GM12872 (cell line): ENCODE measurements around the gene PSMD14.

Source experiments
- TF ChIP-seq, protein P1 (sequence below): IDR thresholded peaks from 3 replicates; pipeline ENCODE4 v1.5.1; 2011; ENCODE audit warnings: low read depth, mild to moderate bottlenecking, low read length, moderate library complexity; ENCODE audit not compliant: insufficient read depth

The PSMD14 gene

GRCh38 chr2:161370981-161371380 lies 62.8 kb downstream of the PSMD14 start:
- TF ChIP-seq, protein P1, sequence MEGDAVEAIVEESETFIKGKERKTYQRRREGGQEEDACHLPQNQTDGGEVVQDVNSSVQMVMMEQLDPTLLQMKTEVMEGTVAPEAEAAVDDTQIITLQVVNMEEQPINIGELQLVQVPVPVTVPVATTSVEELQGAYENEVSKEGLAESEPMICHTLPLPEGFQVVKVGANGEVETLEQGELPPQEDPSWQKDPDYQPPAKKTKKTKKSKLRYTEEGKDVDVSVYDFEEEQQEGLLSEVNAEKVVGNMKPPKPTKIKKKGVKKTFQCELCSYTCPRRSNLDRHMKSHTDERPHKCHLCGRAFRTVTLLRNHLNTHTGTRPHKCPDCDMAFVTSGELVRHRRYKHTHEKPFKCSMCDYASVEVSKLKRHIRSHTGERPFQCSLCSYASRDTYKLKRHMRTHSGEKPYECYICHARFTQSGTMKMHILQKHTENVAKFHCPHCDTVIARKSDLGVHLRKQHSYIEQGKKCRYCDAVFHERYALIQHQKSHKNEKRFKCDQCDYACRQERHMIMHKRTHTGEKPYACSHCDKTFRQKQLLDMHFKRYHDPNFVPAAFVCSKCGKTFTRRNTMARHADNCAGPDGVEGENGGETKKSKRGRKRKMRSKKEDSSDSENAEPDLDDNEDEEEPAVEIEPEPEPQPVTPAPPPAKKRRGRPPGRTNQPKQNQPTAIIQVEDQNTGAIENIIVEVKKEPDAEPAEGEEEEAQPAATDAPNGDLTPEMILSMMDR = no peak

- TF ChIP-seq, protein P1 = no peak
Observed at GRCh38 chr2:161371869-161372268, 63.6 kb downstream of the PSMD14 start.

DNA sequence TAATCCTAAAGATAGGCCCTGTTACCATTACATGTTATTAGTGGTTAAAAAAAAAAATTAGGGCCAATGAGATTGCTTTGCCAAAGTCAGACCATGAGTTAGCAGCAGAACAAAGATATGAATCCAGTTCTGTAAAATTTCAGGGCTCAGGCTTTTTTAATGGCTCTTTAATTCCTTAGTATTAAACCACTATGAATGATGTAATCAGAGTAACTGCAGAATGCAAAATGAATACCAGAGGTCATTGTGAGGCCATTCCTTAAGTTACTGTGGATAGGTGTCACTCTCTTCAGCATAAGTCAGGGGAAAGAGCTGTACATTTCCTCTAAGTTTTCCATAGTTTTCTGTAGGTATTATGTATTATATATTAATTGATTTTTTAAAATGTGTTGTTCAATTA lies 65.7 kb downstream of the PSMD14 start:
- TF ChIP-seq, protein P1 = no peak

GRCh38 chr2:161374446-161374845 lies 66.2 kb downstream of the PSMD14 start:
- TF ChIP-seq, protein P1 = no peak

- TF ChIP-seq, protein P1 = no peak
Observed at GRCh38 chr2:161379740-161380139, 71.5 kb downstream of the PSMD14 start.

GRCh38 chr2:161381546-161381945 lies 73.3 kb downstream of the PSMD14 start:
- TF ChIP-seq, protein P1 = no peak

- TF ChIP-seq, protein P1 = no peak
Observed at GRCh38 chr2:161382747-161383146, 74.5 kb downstream of the PSMD14 start.

DNA sequence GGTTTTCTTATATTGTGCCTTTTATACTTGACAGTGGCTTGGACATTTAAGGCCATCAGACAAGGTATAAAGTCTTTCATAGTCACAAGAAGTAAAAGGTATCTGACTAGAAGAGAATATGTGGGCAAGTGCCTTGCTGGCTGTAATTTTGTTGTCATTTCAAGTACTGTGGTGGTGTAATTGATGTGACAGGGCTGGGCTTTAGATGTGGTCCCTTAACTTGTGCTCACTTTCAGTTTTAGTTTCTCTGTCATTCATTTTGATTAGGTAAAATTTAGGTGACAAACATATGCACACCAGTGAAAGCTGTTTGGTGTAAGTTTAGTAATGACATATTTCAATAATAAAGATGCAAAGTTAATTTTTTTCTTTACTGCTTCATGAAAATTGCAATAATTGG lies 76.6 kb downstream of the PSMD14 start:
- TF ChIP-seq, protein P1 = no peak
